ENCODE results near the gene ADD2.

GRCh38 chr2:70702711-70703395 is 65.1 kb downstream of the ADD2 start:
- TF ChIP-seq CTCF (conservative IDR thresholded peaks at IDR 0.05) (no peak), EZH2 (IDR thresholded peaks at IDR 0.05; ENCODE audit: low read depth) (no peak)

All from PC-9 (cell line).